Putamen (tissue), 1 donor: ENCODE data around the gene JUP.
"Not testable (repeated sequence)": the region's sequence is repeated elsewhere in the genome, so short reads cannot be mapped to it uniquely, and the experiment has no call there.

Experiments
- DNase-seq: peaks from one replicate; pipeline ENCODE4 v3.0.0-alpha.2; 2016; ENCODE audit warnings: low spot score

The JUP gene

GRCh38 chr17:41786227-41787020 lies at the start of gene JUP:
Gene JUP (minus strand): TSS chr17:41786711. CDS start chr17:41771854, 14,857 bp downstream.
- peak; percentile 99 for DNase-seq

GRCh38 chr17:41835800-41836549 lies 49.5 kb upstream of the JUP start, which contains the start of gene NT5C3B:
Gene NT5C3B (minus strand): TSS chr17:41836232. CDS start chr17:41836193, 39 bp downstream.
- peak; percentile 64 for DNase-seq

GRCh38 chr17:41835214-41835799 lies 48.8 kb upstream of the JUP start:
- DNase-seq: no peak

GRCh38 chr17:41829961-41830360 lies 43.5 kb upstream of the JUP start:
- DNase-seq: not testable (repeated sequence)

GRCh38 chr17:41825175-41825845 lies 38.8 kb upstream of the JUP start:
- DNase-seq: no peak

- DNase-seq: no peak
Measured at GRCh38 chr17:41824086-41824485, 37.6 kb upstream of the JUP start.

- DNase-seq: no peak
Measured at GRCh38 chr17:41823580-41823979, 37.1 kb upstream of the JUP start.

- DNase-seq: no peak
Measured at GRCh38 chr17:41823141-41823524, 36.6 kb upstream of the JUP start.

GRCh38 chr17:41822216-41823140 lies 36.0 kb upstream of the JUP start:
- DNase-seq: no peak

- DNase-seq: no peak
Measured at GRCh38 chr17:41821776-41822175, 35.3 kb upstream of the JUP start.

GRCh38 chr17:41818024-41818423 lies 31.5 kb upstream of the JUP start:
- no peak for DNase-seq

GRCh38 chr17:41816637-41817320 lies 30.3 kb upstream of the JUP start:
- DNase-seq: no peak

- DNase-seq: no peak
Measured at GRCh38 chr17:41814195-41814594, 27.7 kb upstream of the JUP start.

- DNase-seq: no peak
Measured at GRCh38 chr17:41813699-41814124, 27.2 kb upstream of the JUP start.

- no peak for DNase-seq
Measured at GRCh38 chr17:41813152-41813680, 26.7 kb upstream of the JUP start.

GRCh38 chr17:41812381-41813151 lies 26.1 kb upstream of the JUP start, which contains the start of gene FKBP10:
Gene FKBP10 (plus strand): TSS chr17:41813004. CDS start chr17:41813035, 31 bp downstream.
- peak; percentile 28 for DNase-seq

GRCh38 chr17:41811549-41812380 lies 25.3 kb upstream of the JUP start, which contains the start of gene P3H4:
Gene P3H4 (minus strand): TSS chr17:41811949. CDS start chr17:41811915, 34 bp downstream.
- peak; percentile 68 for DNase-seq
